ENCODE measurements around the gene CRYZ.

DNA sequence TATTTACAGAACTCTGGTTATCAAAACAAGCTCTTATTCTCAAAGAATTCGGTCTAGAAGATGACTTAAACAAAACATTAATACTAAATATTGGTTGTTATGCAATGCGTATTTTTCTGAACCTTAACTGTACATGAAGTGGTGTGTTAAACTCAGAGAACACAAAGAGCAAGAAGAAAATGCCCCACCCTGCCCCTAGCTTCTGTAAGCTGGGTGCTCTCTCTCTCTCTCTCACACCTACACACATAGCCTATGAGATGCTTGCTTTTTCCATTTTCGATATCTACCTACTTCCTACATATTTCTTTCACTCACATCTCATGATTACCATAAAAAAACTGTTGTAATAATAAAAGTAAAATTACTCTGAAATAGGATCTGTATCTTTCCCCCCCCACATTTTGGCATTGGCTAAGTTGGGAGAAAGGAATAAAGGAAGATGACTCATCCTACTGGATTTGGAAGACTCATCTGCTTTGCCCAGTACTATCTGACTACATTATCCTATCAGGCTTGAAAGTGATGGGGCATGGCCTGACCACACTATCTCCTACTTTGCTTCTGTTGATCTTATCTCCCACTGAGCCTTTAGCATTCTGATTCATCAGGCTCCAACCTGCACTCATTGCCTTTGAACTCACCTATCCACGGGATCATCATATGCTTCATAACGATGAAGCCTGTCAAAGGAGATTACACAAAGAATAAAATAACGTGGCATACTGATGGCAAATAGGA lies 2.9 kb downstream of the CRYZ start:
- TF ChIP-seq, protein P1, sequence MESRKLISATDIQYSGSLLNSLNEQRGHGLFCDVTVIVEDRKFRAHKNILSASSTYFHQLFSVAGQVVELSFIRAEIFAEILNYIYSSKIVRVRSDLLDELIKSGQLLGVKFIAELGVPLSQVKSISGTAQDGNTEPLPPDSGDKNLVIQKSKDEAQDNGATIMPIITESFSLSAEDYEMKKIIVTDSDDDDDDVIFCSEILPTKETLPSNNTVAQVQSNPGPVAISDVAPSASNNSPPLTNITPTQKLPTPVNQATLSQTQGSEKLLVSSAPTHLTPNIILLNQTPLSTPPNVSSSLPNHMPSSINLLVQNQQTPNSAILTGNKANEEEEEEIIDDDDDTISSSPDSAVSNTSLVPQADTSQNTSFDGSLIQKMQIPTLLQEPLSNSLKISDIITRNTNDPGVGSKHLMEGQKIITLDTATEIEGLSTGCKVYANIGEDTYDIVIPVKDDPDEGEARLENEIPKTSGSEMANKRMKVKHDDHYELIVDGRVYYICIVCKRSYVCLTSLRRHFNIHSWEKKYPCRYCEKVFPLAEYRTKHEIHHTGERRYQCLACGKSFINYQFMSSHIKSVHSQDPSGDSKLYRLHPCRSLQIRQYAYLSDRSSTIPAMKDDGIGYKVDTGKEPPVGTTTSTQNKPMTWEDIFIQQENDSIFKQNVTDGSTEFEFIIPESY (IDR thresholded peaks at IDR 0.05; ENCODE audit: borderline replicate concordance, low read depth) = no peak
- TF ChIP-seq, protein P2, sequence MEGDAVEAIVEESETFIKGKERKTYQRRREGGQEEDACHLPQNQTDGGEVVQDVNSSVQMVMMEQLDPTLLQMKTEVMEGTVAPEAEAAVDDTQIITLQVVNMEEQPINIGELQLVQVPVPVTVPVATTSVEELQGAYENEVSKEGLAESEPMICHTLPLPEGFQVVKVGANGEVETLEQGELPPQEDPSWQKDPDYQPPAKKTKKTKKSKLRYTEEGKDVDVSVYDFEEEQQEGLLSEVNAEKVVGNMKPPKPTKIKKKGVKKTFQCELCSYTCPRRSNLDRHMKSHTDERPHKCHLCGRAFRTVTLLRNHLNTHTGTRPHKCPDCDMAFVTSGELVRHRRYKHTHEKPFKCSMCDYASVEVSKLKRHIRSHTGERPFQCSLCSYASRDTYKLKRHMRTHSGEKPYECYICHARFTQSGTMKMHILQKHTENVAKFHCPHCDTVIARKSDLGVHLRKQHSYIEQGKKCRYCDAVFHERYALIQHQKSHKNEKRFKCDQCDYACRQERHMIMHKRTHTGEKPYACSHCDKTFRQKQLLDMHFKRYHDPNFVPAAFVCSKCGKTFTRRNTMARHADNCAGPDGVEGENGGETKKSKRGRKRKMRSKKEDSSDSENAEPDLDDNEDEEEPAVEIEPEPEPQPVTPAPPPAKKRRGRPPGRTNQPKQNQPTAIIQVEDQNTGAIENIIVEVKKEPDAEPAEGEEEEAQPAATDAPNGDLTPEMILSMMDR (IDR thresholded peaks at IDR 0.05) = no peak
- TF ChIP-seq RCOR1 (IDR thresholded peaks at IDR 0.05; ENCODE audit: low read length) = no peak
- no peak for TF ChIP-seq NRF1 (IDR thresholded peaks at IDR 0.05; ENCODE audit: low read depth, low read length)
- TF ChIP-seq POLR2AphosphoS5 (IDR thresholded peaks at IDR 0.05; ENCODE audit: low read depth, low read length) = no peak
- TF ChIP-seq EZH2phosphoT487 (IDR thresholded peaks at IDR 0.05; ENCODE audit: borderline replicate concordance, low read depth) = no peak
